Heart left ventricle (tissue), 16 donors: ENCODE measurements around the gene GABRG2. TPM values are rescaled to one million over a fixed set of nuclear protein-coding genes. Genes with fewer than 3 reads are reported as not detected.

Source experiments
- ATAC-seq, 4 donors: fragments of 200-7000 bp; cut with Tn5 transposase; one replicate each; pipeline ENCODE4 v1.9.1; 2020 to 2022; ENCODE audit warnings: moderate library complexity in 4 of 4, mild to moderate bottlenecking in 3 of 4, moderate number of reproducible peaks in 1 of 4
- DNase-seq, 5 donors: peaks; one replicate each; pipeline ENCODE4 v3.0.0-alpha.2; 2020
- H3K27ac ChIP-seq, 12 donors: fragments of 200-600 bp; sonication (generic) in 4 of 12; one replicate each; pipeline versions ENCODE4 v1.5.0 to v1.8.0; 2016 to 2022; ENCODE audit warnings: mild to moderate bottlenecking in 2 of 12
- H3K27me3 ChIP-seq, 9 donors: fragments of 200-600 bp; sonication (generic) in 2 of 9; one replicate each; pipeline versions ENCODE4 v1.5.1 to v1.8.0; 2016 to 2022; ENCODE audit warnings: mild to moderate bottlenecking in 3 of 9
- H3K36me3 ChIP-seq, 9 donors: fragments of 200-600 bp; sonication (generic) in 2 of 9; one replicate each; pipeline versions ENCODE4 v1.5.0 to v1.8.0; 2018 to 2022; ENCODE audit warnings: mild to moderate bottlenecking in 2 of 9
- H3K4me1 ChIP-seq, 12 donors: fragments of 200-600 bp; sonication (generic) in 4 of 12; one replicate each; pipeline versions ENCODE4 v1.5.0 to v1.8.0; 2016 to 2022; ENCODE audit warnings: mild to moderate bottlenecking in 3 of 12
- H3K4me3 ChIP-seq, 12 donors: fragments of 200-600 bp; sonication (generic) in 4 of 12; one replicate each; pipeline versions ENCODE4 v1.5.0 to v1.8.0; 2017 to 2022; ENCODE audit warnings: mild to moderate bottlenecking in 9 of 12, moderate library complexity in 4 of 12
- H3K9me3 ChIP-seq, 12 donors: fragments of 200-600 bp; sonication (generic) in 4 of 12; one replicate each; pipeline versions ENCODE4 v1.5.0 to v1.8.0; 2016 to 2022; ENCODE audit warnings: mild to moderate bottlenecking in 1 of 12
- CTCF ChIP-seq, 12 donors: fragments of 200-600 bp; sonication (generic) in 4 of 12; IDR thresholded peaks; one replicate each; pipeline versions ENCODE4 v1.5.0 to v1.8.0; 2018 to 2022; ENCODE audit warnings: antibody characterized with exemption in 12 of 12, mild to moderate bottlenecking in 5 of 12
- POLR2A ChIP-seq, 2 donors: fragments of 450-650 bp; IDR thresholded peaks; one replicate each; pipeline ENCODE4 v1.6.1; 2017; ENCODE audit warnings: antibody characterized with exemption in 2 of 2, mild to moderate bottlenecking in 2 of 2, moderate library complexity in 2 of 2
- WGBS, 4 donors: extraction: QIAGEN DNeasy Blood & Tissue Kit in 2 of 4; methylation state at CpG; one replicate each; pipeline versions ENCODE4 v1.1.5 to v1.1.7; 2013 to 2018; 5-methylcytosine and 5-hydroxymethylcytosine counted together
- intact Hi-C, 10 donors: fragments of 100-400 bp; cut with DNase I; formaldehyde crosslinking; loops; one replicate each; pipeline versions ENCODE4 v1.11.1 to v1.14.2; 2022
- polyA plus RNA-seq, 2 donors: library from polyadenylated mRNA; stranded (reverse); fragments of 200-250 nt; gene quantifications; one replicate each; pipeline ENCODE4 v1.2.3, GENCODE V29; 2013
- total RNA-seq, 9 donors: library from RNA; depleted of rRNA in 2 of 9; stranded (reverse); fragments of >200 nt in 2 of 9; fragmentation: NEBNext Ultra II Directional in 3 of 9; extraction: Animal tissue kit (Norgen Biotek cat#: 25700) in 3 of 9; gene quantifications; one replicate each; pipeline versions ENCODE4 v1.1.0 to v1.2.4, GENCODE V29; 2016 to 2023
- donor health status: ischemic (EF 13 %, LVEDD 7.1; RV severe dilation, severe dysfunction).
- donor health status: healthy with polysubstance abuse.
- donor health status: DM: no; HTN: yes; CAD: no.
- donor health status: DM: no; HTN: no; CAD: no.
- donor health status: ischemic (EF 25% LVEDD 6.9; RV normal size, moderate dysfunction).
- donor health status: ischemic (EF 25% LVEDD 5.7; RV mildly dilated, moderate dysfunction).
- donor health status: healthy.
- donor health status: DM: yes; HTN: yes; CAD: no.
- donor health status: ischemic (EF 35%, LVEDD 5.7; RV mildly dilated, moderate dysfunction).
- donor health status: nonischemic (EF 11% LVEDD 7.7; RV severe dilation, severe dysfunction).
- donor health status: DM: yes; HTN: yes; CAD: no.
- donor health status: PGD.
- donor health status: ischemic (EF 29% LVEDD 5.4; RV normal size, mild dysfunction).
- donor health status: nonischemic (EF 23%, LVEDD 6.1; RV moderate dilation, normal function).

GABRG2 gene
- total and polyA plus RNA-seq, 11 donors, result 0.42 TPM; not detected in 10

- Histone ChIP-seq H3K4me3 (no peak overlapping the region), H3K27ac (no peak overlapping the region), H3K4me1 (no peaks in the 10 kb centered on the region), H3K27me3 (no peaks in the 10 kb centered on the region), H3K9me3 (no peaks in the 10 kb centered on the region), H3K36me3 (no peaks in the 10 kb centered on the region)
- intact Hi-C loops, result no loop called here
- WGBS, 4 donors, result 78 to 87% (median 82%) methylated on average over 2 of the region's 2 CpGs
- TF ChIP-seq POLR2A (IDR thresholded peaks at IDR 0.05) (no peak), CTCF (IDR thresholded peaks at IDR 0.05) (no peak)
- no peak for DNase-seq
- ATAC-seq, result no peak
These were observed 40.0 kb downstream of the GABRG2 start for GRCh38 chr5:162107591-162107990.

GRCh38 chr5:162119801-162120200, 52.2 kb downstream of the GABRG2 start:
- no peaks in the 10 kb centered on the region for H3K9me3 ChIP-seq
- H3K4me3 ChIP-seq, result no peak overlapping the region
- H3K4me1 ChIP-seq, result no peaks in the 10 kb centered on the region
- TF ChIP-seq POLR2A (IDR thresholded peaks at IDR 0.05), result no peak
- H3K27ac ChIP-seq, result no peak overlapping the region
- 74 to 84% (median 81%) methylated on average over 3 of the region's 3 CpGs for WGBS, 4 donors
- DNase-seq (no peak), ATAC-seq (no peak)
- no peaks in the 10 kb centered on the region for H3K27me3 ChIP-seq
- no peaks in the 10 kb centered on the region for H3K36me3 ChIP-seq
- intact Hi-C loops, result no loop called here

GRCh38 chr5:162128117-162128516, 60.5 kb downstream of the GABRG2 start:
- H3K4me3 ChIP-seq, result no peak overlapping the region
- no peak overlapping the region for H3K27ac ChIP-seq
- DNase-seq, result no peak
- H3K9me3 ChIP-seq, result no peaks in the 10 kb centered on the region
- WGBS, 4 donors, result 17 to 31% (median 24%) methylated on average over 2 of the region's 2 CpGs
- intact Hi-C loops, result no loop called here
- ATAC-seq, result no peak
- H3K27me3 ChIP-seq, result no peaks in the 10 kb centered on the region
- H3K36me3 ChIP-seq, result no peaks in the 10 kb centered on the region
- TF ChIP-seq CTCF (IDR thresholded peaks at IDR 0.05) (no peak), POLR2A (IDR thresholded peaks at IDR 0.05) (no peak)
- no peaks in the 10 kb centered on the region for H3K4me1 ChIP-seq

- no peaks in the 10 kb centered on the region for H3K9me3 ChIP-seq
- H3K4me1 ChIP-seq, result no peaks in the 10 kb centered on the region
- H3K27me3 ChIP-seq, result no peaks in the 10 kb centered on the region
- ATAC-seq, result no peak
- H3K36me3 ChIP-seq, result no peaks in the 10 kb centered on the region
- intact Hi-C loops, result no loop called here
- H3K27ac ChIP-seq, result no peak overlapping the region
- DNase-seq, result no peak
- no peak overlapping the region for H3K4me3 ChIP-seq
- no peak for TF ChIP-seq POLR2A (IDR thresholded peaks at IDR 0.05)
These were observed 64.8 kb downstream of the GABRG2 start for GRCh38 chr5:162132348-162132747.

- no peak for TF ChIP-seq POLR2A (IDR thresholded peaks at IDR 0.05)
- TF ChIP-seq CTCF (IDR thresholded peaks at IDR 0.05), result no peak
- Histone ChIP-seq H3K27ac (no peak overlapping the region), H3K9me3 (peaks cover 0 to 5% (median 0%) of the 10 kb centered on the region in 12 donors), H3K36me3 (no peaks in the 10 kb centered on the region), H3K4me3 (no peak overlapping the region), H3K4me1 (no peaks in the 10 kb centered on the region), H3K27me3 (no peaks in the 10 kb centered on the region)
- ATAC-seq (no peak), DNase-seq (no peak)
- intact Hi-C loops, result no loop called here
- WGBS, 4 donors, result 75 to 84% (median 81%) methylated on average over 3 of the region's 3 CpGs
These were observed 71.6 kb downstream of the GABRG2 start for GRCh38 chr5:162139190-162139589.
